ENCODE data around the gene NELL2.

GRCh38 chr12:44863867-44864266, 12.2 kb downstream of the NELL2 start:
- TF ChIP-seq POLR2AphosphoS5 (IDR thresholded peaks at IDR 0.05; ENCODE audit: low read depth, low read length): no peak
- TF ChIP-seq TAF1 (IDR thresholded peaks at IDR 0.05; ENCODE audit: borderline replicate concordance, insufficient read depth, low read length): no peak
- no peak for TF ChIP-seq REST (IDR thresholded peaks at IDR 0.05; ENCODE audit: insufficient read depth in 1 of 2, low read depth in 2 of 2, low read length in 2 of 2)
- TF ChIP-seq SIN3A (IDR thresholded peaks at IDR 0.05; ENCODE audit: borderline replicate concordance, insufficient read depth, low read length): no peak

Measured in PFSK-1 (cell line).